Cardiac septum (tissue), 1 donor: Measurements from ENCODE around the gene PTPRE. TPM values are rescaled to one million over a fixed set of nuclear protein-coding genes. Genes with fewer than 3 reads are reported as not detected.
"Not testable (repeated sequence)": the region's sequence is repeated elsewhere in the genome, so short reads cannot be mapped to it uniquely, and the experiment has no call there.

Experiments used
- DNase-seq: peaks from one replicate; pipeline ENCODE4 v3.0.0-alpha.2; 2020; ENCODE audit warnings: low spot score
- intact Hi-C: fragments of 100-400 bp; cut with DNase I; formaldehyde crosslinking; loops from one replicate; pipeline ENCODE4 v1.14.0; 2022
- total RNA-seq: library from RNA; stranded (reverse); fragmentation: NEBNext Ultra II Directional; extraction: Animal tissue kit (Norgen Biotek cat#: 25700); gene quantifications from one replicate; pipeline ENCODE4 v1.2.1, GENCODE V29; 2021
- donor health status: DM: no; HTN: no; CAD: no.

Gene PTPRE
- total RNA-seq, 1 donor from 2014 or later: 51.1 TPM

GRCh38 chr10:127990132-127990788 is 83.4 kb downstream of the PTPRE start:
- intact Hi-C loops: not testable (repeated sequence)
- peak; percentile 60 for DNase-seq

GRCh38 chr10:127990846-127991542 is 84.1 kb downstream of the PTPRE start:
- DNase-seq: peak; percentile 51
- intact Hi-C loops: no loop called here

- peak; percentile 35 for DNase-seq
- intact Hi-C loops: no loop called here
Observed at GRCh38 chr10:127991543-127992255, 84.8 kb downstream of the PTPRE start.

GRCh38 chr10:127992376-127992775 is 85.5 kb downstream of the PTPRE start:
- intact Hi-C loops: no loop called here
- DNase-seq: peak; percentile 50

- DNase-seq: peak; percentile 58
- intact Hi-C loops: no loop called here
Observed at GRCh38 chr10:127993056-127993690, 86.3 kb downstream of the PTPRE start.

- DNase-seq: no peak
- intact Hi-C loops: no loop called here
Observed at GRCh38 chr10:127995939-127996338, 89.0 kb downstream of the PTPRE start.

- DNase-seq: peak; percentile 46
- intact Hi-C loops: no loop called here
Observed at GRCh38 chr10:127996586-127996985, 89.7 kb downstream of the PTPRE start.

- intact Hi-C loops: no loop called here
- DNase-seq: peak; percentile 36
Observed at GRCh38 chr10:127997271-127997670, 90.4 kb downstream of the PTPRE start.

GRCh38 chr10:127997937-127998336 is 91.0 kb downstream of the PTPRE start:
- DNase-seq: peak; percentile 24
- intact Hi-C loops: no loop called here

- DNase-seq: peak; percentile 68
- intact Hi-C loops: no loop called here
Observed at GRCh38 chr10:127998501-127999144, 91.7 kb downstream of the PTPRE start.

GRCh38 chr10:127999297-128000129 is 92.6 kb downstream of the PTPRE start:
- intact Hi-C loops: no loop called here

GRCh38 chr10:128000471-128001362 is 93.8 kb downstream of the PTPRE start:
- intact Hi-C loops: no loop called here
- peak; percentile 79 for DNase-seq

More at GRCh38 chr10:127999297-128000129, 92.6 kb downstream of the PTPRE start:
- DNase-seq: peak; percentile 50

GRCh38 chr10:128001363-128001745 is 94.5 kb downstream of the PTPRE start:
- intact Hi-C loops: no loop called here
- peak; percentile 66 for DNase-seq

GRCh38 chr10:128001849-128002248 is 94.9 kb downstream of the PTPRE start:
- DNase-seq: peak; percentile 66
- intact Hi-C loops: no loop called here

- intact Hi-C loops: no loop called here
- peak; percentile 7 for DNase-seq
Observed at GRCh38 chr10:128003521-128003920, 96.6 kb downstream of the PTPRE start.

- DNase-seq: peak; percentile 74
- intact Hi-C loops: no loop called here
Observed at GRCh38 chr10:128005858-128006257, 99.0 kb downstream of the PTPRE start.

GRCh38 chr10:128007056-128007455 is 100.2 kb downstream of the PTPRE start:
- intact Hi-C loops: no loop called here

GRCh38 chr10:128007971-128008370 is 101.1 kb downstream of the PTPRE start:
- intact Hi-C loops: no loop called here
- DNase-seq: peak; percentile 56

More at GRCh38 chr10:128007056-128007455, 100.2 kb downstream of the PTPRE start:
- DNase-seq: no peak
